ENCODE data around the gene RELL1. TPM values are rescaled to one million over a fixed set of nuclear protein-coding genes. Genes with fewer than 3 reads are reported as not detected.

Gene RELL1
- total RNA-seq, 2 experiments from 2014 or later: 48.6 to 50.3 TPM

DNA sequence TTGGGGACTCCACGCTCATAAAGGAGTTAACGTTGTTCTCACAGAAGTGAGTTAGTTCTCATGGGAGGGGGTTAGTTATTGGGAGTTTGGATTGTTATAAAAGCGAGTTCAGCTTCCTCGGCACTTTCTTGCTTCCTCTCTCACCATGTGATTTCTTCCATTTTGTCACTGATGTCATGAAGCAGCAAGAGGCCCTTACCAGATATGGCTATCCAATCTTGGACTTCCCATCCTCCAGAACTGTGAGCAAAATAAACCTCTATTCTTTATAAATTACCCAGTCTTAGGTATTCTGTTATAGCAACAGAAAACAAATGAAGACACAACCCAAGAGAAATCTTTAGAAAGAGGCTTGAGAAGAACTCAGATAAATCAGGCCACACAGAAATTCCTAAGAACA is 29.5 kb downstream of the RELL1 start:
- ChIA-PET POLR2A (no interaction called here), CTCF (no interaction called here)
- Histone ChIP-seq H3K9me3 (ENCODE audit: control insufficient read depth in 1 of 2, insufficient read depth in 1 of 2, low read length in 2 of 2) (peaks cover 3 to 19% of the 10 kb centered on the region in 2 experiments), H3K4me3 (ENCODE audit: low read length) (no peak overlapping the region), H3K27me3 (ENCODE audit: control insufficient read depth in 1 of 2, insufficient read depth in 2 of 2, low read length in 2 of 2) (no peaks in the 10 kb centered on the region), H3K36me3 (ENCODE audit: insufficient read depth, low read length) (peaks cover 6% of the 10 kb centered on the region), H3K27ac (ENCODE audit: low read depth in 1 of 2, low read length in 2 of 2) (no peak overlapping the region), H3K4me1 (ENCODE audit: insufficient read depth, low read length) (no peaks in the 10 kb centered on the region)
- intact Hi-C loops (cut with DNase I, micrococcal nuclease): no loop called here
- DNase-seq (no peak), ATAC-seq (ENCODE audit: poor library complexity) (no peak)
- H3K36me3 Mint-ChIP-seq (ENCODE audit: low read depth): peaks cover 56% of the 10 kb centered on the region
- no peaks in the 10 kb centered on the region for H3K27me3 Mint-ChIP-seq
- H3K27ac Mint-ChIP-seq: no peak overlapping the region
- H3K4me3 Mint-ChIP-seq: no peak overlapping the region
- TF ChIP-seq CTCF (IDR thresholded peaks at IDR 0.05): no peak
- H3K9me3 Mint-ChIP-seq: peaks cover 5% of the 10 kb centered on the region
- peaks cover 29% of the 10 kb centered on the region for H3K4me1 Mint-ChIP-seq (ENCODE audit: low read depth)

DNA sequence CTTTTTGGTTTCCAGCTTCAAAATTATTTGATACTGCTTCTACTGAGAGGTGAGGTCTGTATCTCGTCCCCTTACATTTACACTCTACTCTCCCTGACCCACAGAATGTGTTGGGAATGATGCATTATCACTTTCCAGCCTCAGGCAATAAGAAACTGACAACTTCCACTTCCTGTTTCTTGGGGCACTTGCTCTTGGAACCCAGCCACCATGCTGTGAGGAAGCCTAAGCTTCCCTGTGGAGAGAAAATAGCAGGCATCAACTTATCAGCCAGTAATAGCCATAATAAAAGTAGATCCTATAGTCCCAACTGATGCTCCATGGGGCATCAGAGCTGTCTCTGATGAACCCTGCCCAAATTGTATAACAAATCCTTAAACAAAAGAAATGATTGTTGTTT is 32.6 kb downstream of the RELL1 start:
- intact Hi-C loops (cut with DNase I, micrococcal nuclease): no loop called here
- H3K4me3 Mint-ChIP-seq: no peak overlapping the region
- Histone ChIP-seq H3K36me3 (ENCODE audit: insufficient read depth, low read length) (peaks cover 14% of the 10 kb centered on the region), H3K4me1 (ENCODE audit: insufficient read depth, low read length) (no peaks in the 10 kb centered on the region), H3K27ac (ENCODE audit: low read depth in 1 of 2, low read length in 2 of 2) (no peak overlapping the region), H3K9me3 (ENCODE audit: control insufficient read depth in 1 of 2, insufficient read depth in 1 of 2, low read length in 2 of 2) (peaks cover 3 to 19% of the 10 kb centered on the region in 2 experiments), H3K27me3 (ENCODE audit: control insufficient read depth in 1 of 2, insufficient read depth in 2 of 2, low read length in 2 of 2) (no peaks in the 10 kb centered on the region), H3K4me3 (ENCODE audit: low read length) (no peak overlapping the region)
- no peaks in the 10 kb centered on the region for H3K27me3 Mint-ChIP-seq
- ATAC-seq (ENCODE audit: poor library complexity): no peak
- no peak for TF ChIP-seq CTCF (IDR thresholded peaks at IDR 0.05)
- CTCF ChIA-PET: no interaction called here
- peaks cover 70% of the 10 kb centered on the region for H3K36me3 Mint-ChIP-seq (ENCODE audit: low read depth)
- peaks cover 5% of the 10 kb centered on the region for H3K9me3 Mint-ChIP-seq
- DNase-seq: no peak
- H3K4me1 Mint-ChIP-seq (ENCODE audit: low read depth): peaks cover 24% of the 10 kb centered on the region
- H3K27ac Mint-ChIP-seq: no peak overlapping the region
- POLR2A ChIA-PET: interaction anchor here (1.0 kb wide), 1 partner anchor 33 kb away, joined by 6 read pairs; the partner anchor contains the start of gene RELL1

GRCh38 chr4:37652747-37653527 is 33.2 kb downstream of the RELL1 start:
- POLR2A ChIA-PET: no interaction called here
- Mint-ChIP-seq H3K4me3 (no peak overlapping the region), H3K36me3 (ENCODE audit: low read depth) (peaks cover 71% of the 10 kb centered on the region), H3K4me1 (ENCODE audit: low read depth) (peaks cover 23% of the 10 kb centered on the region), H3K27me3 (no peaks in the 10 kb centered on the region), H3K27ac (no peak overlapping the region), H3K9me3 (peaks cover 5% of the 10 kb centered on the region)
- DNase-seq (no peak), ATAC-seq (ENCODE audit: poor library complexity) (no peak)
- Histone ChIP-seq H3K27ac (ENCODE audit: low read depth in 1 of 2, low read length in 2 of 2) (no peak overlapping the region), H3K27me3 (ENCODE audit: control insufficient read depth in 1 of 2, insufficient read depth in 2 of 2, low read length in 2 of 2) (no peaks in the 10 kb centered on the region), H3K9me3 (ENCODE audit: control insufficient read depth in 1 of 2, insufficient read depth in 1 of 2, low read length in 2 of 2) (peaks cover 3 to 19% of the 10 kb centered on the region in 2 experiments), H3K36me3 (ENCODE audit: insufficient read depth, low read length) (peaks cover 20% of the 10 kb centered on the region), H3K4me1 (ENCODE audit: insufficient read depth, low read length) (no peaks in the 10 kb centered on the region), H3K4me3 (ENCODE audit: low read length) (no peak overlapping the region)
- intact Hi-C loops (cut with DNase I, micrococcal nuclease): no loop called here
- no peak for TF ChIP-seq CTCF (IDR thresholded peaks at IDR 0.05)
- CTCF ChIA-PET: no interaction called here

All from CD4-positive, alpha-beta T cell (primary cell).